HCT116 (cell line): ENCODE measurements around the gene CDH4.

ENCODE experiments used
- EGR1 ChIP-seq: IDR thresholded peaks from 2 replicates; pipeline ENCODE4 v1.6.1; 2012; ENCODE audit warnings: low read depth
- EZH2 ChIP-seq: fragments of 200-600 bp; sonication (generic); IDR thresholded peaks from 2 replicates; pipeline ENCODE4 v1.6.1; 2017; ENCODE audit warnings: antibody characterized with exemption, mixed run types
- EZH2phosphoT487 ChIP-seq: fragments of 200-600 bp; IDR thresholded peaks from 2 replicates; pipeline ENCODE4 v1.6.1; 2018; ENCODE audit warnings: antibody characterized with exemption, borderline replicate concordance
- POLR2A ChIP-seq: IDR thresholded peaks from 2 replicates; pipeline ENCODE4 v1.7.0; 2011; ENCODE audit warnings: borderline replicate concordance; ENCODE audit not compliant: insufficient read depth, insufficient read length; ENCODE audit errors: extremely low read depth
- POLR2AphosphoS5 ChIP-seq: IDR thresholded peaks from 2 replicates; pipeline ENCODE4 v1.6.1; 2011; ENCODE audit warnings: mild to moderate bottlenecking, low read depth, low read length, moderate library complexity
- SP1 ChIP-seq: IDR thresholded peaks from 2 replicates; pipeline ENCODE4 v1.6.1; 2012; ENCODE audit warnings: low read depth
- SRF ChIP-seq: IDR thresholded peaks from 2 replicates; pipeline ENCODE4 v1.6.1; 2012; ENCODE audit warnings: low read depth
- TCF7L2 ChIP-seq: IDR thresholded peaks from 2 replicates; pipeline ENCODE4 v1.7.0; 2011; ENCODE audit warnings: borderline replicate concordance, inconsistent platforms; ENCODE audit not compliant: insufficient read depth, insufficient read length; ENCODE audit errors: extremely low read depth
- YY1 ChIP-seq: IDR thresholded peaks from 2 replicates; pipeline ENCODE4 v1.6.1; 2011; ENCODE audit warnings: low read length, low read depth, moderate library complexity, mild to moderate bottlenecking; ENCODE audit not compliant: insufficient replicate concordance; ENCODE audit errors: extremely low read depth
- ZFX ChIP-seq: fragments of 450-650 bp; IDR thresholded peaks from 2 replicates; pipeline ENCODE4 v1.6.1; 2017
- TF ChIP-seq, protein P1 (sequence below): IDR thresholded peaks from 2 replicates; pipeline ENCODE4 v1.6.1; 2012; ENCODE audit warnings: low read depth
- TF ChIP-seq, protein P2 (sequence below), 3 experiments: fragments of 200-600 bp in 1 of 3; sonication (generic) in 1 of 3; IDR thresholded peaks in 2 of 3; conservative IDR thresholded peaks in 1 of 3; 2 replicates each; pipeline ENCODE4 v1.5.1; 2012 to 2017; ENCODE audit warnings: low read depth in 2 of 3, low read length in 2 of 3, antibody characterized with exemption in 1 of 3, borderline replicate concordance in 1 of 3, control low read depth in 1 of 3, mild to moderate bottlenecking in 1 of 3, mixed read lengths in 1 of 3, mixed run types in 1 of 3, moderate library complexity in 1 of 3; ENCODE audit not compliant: insufficient read depth in 1 of 3

DNA sequence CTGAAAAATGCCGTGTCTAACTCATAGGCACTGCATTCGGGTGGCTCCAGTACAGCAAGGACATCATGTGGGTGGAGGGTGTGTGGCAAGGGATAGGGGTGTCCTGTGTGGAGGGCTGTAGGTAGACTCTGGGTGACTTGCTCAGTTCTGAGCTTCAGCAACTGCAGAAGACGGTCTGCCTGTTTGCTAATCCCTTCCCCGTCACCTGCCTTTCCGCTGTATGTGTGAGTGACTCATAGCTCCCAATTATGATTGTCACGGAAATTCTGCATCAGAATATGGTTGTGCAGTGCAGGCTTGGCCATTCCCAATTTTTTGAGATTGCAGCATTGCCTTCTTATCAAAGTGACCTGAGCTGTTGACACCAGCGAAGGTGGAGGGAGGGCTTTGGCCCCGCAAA, 174.3 kb downstream of the CDH4 start:
- TF ChIP-seq, protein P1, sequence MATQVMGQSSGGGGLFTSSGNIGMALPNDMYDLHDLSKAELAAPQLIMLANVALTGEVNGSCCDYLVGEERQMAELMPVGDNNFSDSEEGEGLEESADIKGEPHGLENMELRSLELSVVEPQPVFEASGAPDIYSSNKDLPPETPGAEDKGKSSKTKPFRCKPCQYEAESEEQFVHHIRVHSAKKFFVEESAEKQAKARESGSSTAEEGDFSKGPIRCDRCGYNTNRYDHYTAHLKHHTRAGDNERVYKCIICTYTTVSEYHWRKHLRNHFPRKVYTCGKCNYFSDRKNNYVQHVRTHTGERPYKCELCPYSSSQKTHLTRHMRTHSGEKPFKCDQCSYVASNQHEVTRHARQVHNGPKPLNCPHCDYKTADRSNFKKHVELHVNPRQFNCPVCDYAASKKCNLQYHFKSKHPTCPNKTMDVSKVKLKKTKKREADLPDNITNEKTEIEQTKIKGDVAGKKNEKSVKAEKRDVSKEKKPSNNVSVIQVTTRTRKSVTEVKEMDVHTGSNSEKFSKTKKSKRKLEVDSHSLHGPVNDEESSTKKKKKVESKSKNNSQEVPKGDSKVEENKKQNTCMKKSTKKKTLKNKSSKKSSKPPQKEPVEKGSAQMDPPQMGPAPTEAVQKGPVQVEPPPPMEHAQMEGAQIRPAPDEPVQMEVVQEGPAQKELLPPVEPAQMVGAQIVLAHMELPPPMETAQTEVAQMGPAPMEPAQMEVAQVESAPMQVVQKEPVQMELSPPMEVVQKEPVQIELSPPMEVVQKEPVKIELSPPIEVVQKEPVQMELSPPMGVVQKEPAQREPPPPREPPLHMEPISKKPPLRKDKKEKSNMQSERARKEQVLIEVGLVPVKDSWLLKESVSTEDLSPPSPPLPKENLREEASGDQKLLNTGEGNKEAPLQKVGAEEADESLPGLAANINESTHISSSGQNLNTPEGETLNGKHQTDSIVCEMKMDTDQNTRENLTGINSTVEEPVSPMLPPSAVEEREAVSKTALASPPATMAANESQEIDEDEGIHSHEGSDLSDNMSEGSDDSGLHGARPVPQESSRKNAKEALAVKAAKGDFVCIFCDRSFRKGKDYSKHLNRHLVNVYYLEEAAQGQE, result no peak
- TF ChIP-seq YY1 (no peak), POLR2AphosphoS5 (no peak), POLR2A (no peak), ZFX (no peak), SRF (no peak), SP1 (no peak), EZH2 (no peak), TCF7L2 (no peak), EZH2phosphoT487 (no peak), EGR1 (no peak)
- TF ChIP-seq, protein P2, sequence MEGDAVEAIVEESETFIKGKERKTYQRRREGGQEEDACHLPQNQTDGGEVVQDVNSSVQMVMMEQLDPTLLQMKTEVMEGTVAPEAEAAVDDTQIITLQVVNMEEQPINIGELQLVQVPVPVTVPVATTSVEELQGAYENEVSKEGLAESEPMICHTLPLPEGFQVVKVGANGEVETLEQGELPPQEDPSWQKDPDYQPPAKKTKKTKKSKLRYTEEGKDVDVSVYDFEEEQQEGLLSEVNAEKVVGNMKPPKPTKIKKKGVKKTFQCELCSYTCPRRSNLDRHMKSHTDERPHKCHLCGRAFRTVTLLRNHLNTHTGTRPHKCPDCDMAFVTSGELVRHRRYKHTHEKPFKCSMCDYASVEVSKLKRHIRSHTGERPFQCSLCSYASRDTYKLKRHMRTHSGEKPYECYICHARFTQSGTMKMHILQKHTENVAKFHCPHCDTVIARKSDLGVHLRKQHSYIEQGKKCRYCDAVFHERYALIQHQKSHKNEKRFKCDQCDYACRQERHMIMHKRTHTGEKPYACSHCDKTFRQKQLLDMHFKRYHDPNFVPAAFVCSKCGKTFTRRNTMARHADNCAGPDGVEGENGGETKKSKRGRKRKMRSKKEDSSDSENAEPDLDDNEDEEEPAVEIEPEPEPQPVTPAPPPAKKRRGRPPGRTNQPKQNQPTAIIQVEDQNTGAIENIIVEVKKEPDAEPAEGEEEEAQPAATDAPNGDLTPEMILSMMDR (IDR thresholded peaks at IDR 0.05 in 2 of 3, conservative IDR thresholded peaks at IDR 0.05 in 1 of 3; ENCODE audit: borderline replicate concordance in 1 of 3, insufficient read depth in 1 of 3, low read depth in 2 of 3, low read length in 2 of 3), result no peak
